ENCODE measurements around the gene RIMBP2.

GRCh38 chr12:130527239-130527638 lies 188.9 kb downstream of the RIMBP2 start:
- TF ChIP-seq GATA2 (IDR thresholded peaks at IDR 0.05; ENCODE audit: low read depth, low read length), result no peak
- TF ChIP-seq GATA3 (IDR thresholded peaks at IDR 0.05; ENCODE audit: low read depth, low read length), result no peak

Data from SH-SY5Y (cell line).